ENCODE results near the gene CHRNA4.

GRCh38 chr20:63330940-63331339, 30.2 kb downstream of the CHRNA4 start:
- TF ChIP-seq POLR2A (IDR thresholded peaks at IDR 0.05) (no peak), CTCF (IDR thresholded peaks at IDR 0.05) (no peak), POLR2AphosphoS5 (IDR thresholded peaks at IDR 0.05) (no peak), EP300 (IDR thresholded peaks at IDR 0.05; ENCODE audit: low read depth) (no peak)
